Medulla oblongata (tissue), 1 donor: Measurements from ENCODE around the gene FAM25A.
"Not testable (repeated sequence)": the region's sequence is repeated elsewhere in the genome, so short reads cannot be mapped to it uniquely, and the experiment has no call there.

Experiments
- DNase-seq: peaks from one replicate; pipeline ENCODE4 v3.0.0-alpha.2; 2015; ENCODE audit errors: extremely low spot score

Gene FAM25A

DNA sequence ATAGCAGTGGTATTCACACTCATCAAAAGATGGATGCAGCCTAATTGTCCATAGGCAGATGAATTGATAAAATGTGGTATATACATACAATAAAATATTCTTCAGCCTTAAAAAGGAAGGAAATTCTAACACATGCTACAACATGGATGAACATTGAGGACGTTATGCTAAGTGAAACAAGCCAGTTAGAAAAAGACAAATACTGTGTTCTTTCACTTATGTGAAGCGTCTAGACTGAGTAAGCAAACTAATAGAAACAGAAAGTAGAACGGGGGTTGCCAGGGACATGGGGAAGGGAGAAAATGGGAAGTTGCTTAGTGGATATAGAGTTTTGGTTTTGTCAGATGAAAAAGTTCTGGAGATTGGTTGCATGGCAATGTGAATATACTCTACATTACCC, 6.6 kb upstream of the FAM25A start:
- DNase-seq = peak; percentile 3

DNA sequence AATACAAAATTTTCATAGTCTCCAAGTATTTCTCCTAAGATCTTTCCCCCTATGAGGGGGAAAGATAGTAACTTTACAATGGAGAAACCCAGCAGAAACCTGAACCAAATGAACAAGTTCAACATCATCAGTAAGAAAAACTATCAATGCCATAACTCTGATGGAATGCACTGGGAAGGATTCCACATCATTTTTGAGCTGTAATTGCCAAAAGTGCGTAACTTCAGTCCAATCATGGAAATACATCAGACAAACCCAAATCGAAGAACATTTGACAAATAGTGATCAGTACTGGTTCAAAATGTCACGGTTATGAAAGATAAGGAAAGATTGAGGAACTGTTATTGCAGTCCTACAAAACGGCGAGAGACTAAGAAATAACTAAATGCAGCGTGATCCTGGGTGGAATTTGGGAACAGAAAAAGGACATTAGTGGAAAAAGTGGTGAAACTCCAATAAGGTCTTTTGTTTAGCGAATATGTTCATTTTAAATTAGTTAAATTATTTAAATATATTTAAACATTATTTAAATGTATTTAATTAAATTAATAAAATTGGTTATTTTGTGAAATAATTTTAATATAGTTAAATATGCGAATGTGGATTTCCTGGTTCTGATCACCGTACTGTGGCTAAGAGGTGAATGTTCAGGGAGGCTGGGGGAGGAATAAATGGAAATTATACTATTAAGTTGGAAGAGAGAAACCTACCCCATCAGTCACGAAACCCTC, 4.9 kb upstream of the FAM25A start:
- DNase-seq = not testable (repeated sequence)

DNA sequence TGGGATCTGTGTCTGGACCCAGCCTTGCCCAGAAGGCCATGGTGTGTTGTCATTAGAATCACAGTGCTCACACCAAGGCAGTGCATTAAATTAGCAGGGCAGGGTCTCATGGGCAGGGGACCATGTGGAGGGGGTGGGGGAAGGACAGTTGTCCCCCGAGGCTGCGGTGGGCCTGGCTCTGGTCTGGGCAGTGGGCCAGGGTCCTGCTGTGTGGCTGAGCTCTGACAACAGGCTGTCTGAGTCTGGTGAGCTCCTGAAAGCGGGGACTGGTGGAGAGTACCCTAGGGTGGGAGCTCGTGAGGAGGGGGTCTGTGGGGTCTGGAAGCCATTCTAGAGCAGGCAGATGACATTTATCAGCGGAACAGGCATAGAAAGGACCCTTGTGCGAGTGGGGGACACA, 2.0 kb upstream of the FAM25A start:
- DNase-seq = not testable (repeated sequence)

GRCh38 chr10:87019066-87019465, 1.0 kb upstream of the FAM25A start:
- not testable (repeated sequence) for DNase-seq

GRCh38 chr10:87019504-87019903, 590 bp upstream of the FAM25A start:
- not testable (repeated sequence) for DNase-seq

- not testable (repeated sequence) for DNase-seq
These were observed 5.3 kb downstream of the FAM25A start for GRCh38 chr10:87025285-87025958.

- DNase-seq = not testable (repeated sequence)
These were observed 6.8 kb downstream of the FAM25A start for GRCh38 chr10:87026747-87027508.

DNA sequence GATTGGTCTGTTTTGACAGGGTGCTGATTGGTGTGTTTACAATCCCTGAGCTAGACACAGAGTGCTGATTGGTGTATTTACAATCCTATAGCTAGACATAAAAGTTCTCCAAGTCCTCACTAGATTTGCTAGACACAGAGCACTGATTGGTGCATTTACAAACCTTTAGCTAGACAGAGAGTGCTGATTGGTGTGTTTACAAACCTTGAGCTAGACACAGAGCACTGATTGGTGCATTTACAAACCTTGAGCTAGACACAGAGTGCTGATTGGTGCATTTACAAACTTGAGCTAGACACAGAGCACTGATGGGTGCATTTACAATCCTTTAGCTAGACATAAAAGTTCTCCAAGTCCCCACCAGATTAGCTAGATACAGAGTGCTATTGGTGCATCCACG, 10.3 kb downstream of the FAM25A start:
- DNase-seq = not testable (repeated sequence)

DNA sequence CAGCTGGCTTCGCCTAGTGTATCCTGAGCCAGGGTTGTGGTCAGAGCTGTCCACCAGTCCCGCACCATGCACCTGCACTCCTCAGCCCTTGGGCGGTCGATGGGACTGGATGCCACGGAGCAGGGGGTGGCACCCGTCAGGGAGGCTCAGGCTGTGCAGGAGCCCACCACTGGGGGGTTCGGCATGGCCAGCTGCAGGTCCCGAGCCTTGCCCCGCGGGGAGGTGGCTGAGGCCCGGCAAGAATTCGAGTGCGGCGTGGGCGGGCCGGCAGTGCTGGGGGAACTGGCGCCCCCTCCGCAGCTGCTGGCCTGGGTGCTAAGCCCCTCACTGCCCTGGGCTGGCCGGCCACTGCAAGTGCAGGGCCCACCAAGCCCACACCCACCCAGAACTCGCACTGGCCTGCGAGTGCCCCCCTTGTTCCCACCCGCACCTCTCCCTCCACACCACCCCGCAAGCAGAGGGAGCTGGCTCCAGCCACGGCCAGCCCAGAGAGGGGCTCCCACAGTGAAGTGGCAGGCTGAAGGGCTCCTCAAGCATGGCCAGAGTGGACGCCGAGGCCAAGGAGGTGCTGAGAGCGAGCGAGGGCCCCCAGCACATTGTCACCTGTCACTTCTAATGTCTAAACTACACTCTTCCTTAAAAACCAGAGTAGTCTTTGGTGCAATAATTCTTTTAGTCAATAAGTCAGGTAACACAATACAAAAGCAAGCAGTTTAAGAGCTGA, 11.0 kb downstream of the FAM25A start:
- no peak for DNase-seq

- no peak for DNase-seq
These were observed 16.5 kb downstream of the FAM25A start for GRCh38 chr10:87036623-87037022.

DNA sequence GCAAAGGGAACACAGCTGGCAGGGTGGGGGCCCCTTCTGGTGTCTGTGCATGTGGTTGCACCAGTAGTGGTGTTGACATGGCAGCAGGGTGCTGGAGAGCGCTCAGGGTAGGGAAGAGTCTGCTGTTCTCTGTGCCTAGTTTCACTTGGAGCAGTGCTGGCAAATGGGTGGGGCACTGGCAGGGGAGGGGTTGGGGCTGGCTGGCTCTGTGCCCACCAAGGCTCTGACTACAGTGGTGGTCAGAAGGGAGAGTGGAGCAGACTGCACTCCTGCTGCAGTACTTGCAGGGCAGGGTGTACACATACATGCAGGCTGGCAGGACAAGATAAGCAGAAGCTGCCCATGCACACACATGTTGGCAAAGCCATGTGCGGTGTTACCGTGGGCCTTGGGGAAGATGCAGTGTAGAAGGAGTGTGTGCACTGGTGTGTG, 18.2 kb downstream of the FAM25A start:
- no peak for DNase-seq

- no peak for DNase-seq
These were observed 18.7 kb downstream of the FAM25A start for GRCh38 chr10:87038786-87039185.

GRCh38 chr10:87043579-87043978, 23.5 kb downstream of the FAM25A start:
- not testable (repeated sequence) for DNase-seq

DNA sequence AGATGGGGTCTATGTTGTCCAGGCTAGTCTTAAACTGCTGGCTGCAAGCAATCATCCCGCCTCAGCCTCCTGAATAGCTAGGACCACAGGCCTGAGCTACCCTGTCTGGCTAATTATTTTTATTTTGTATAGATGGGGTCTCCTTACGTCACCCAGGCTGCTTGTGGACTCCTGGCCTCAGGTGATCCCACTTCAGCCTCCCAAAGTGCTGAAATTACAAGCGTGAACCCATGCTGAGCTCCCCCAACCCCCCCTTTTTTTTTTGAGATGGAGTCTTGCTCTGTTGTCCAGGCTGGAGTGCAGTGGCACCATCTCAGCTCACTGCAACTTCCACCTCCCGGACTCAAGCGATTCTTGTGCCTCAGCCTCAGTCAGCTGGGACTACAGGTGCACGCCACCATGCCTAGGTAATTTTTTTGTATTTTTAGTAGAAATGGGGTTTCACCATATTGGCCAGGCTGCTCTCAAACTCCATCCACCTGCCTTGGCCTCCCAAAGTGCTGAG, 25.4 kb downstream of the FAM25A start:
- DNase-seq = no peak

GRCh38 chr10:87053111-87053510, 33.0 kb downstream of the FAM25A start:
- peak; percentile 86 for DNase-seq

- peak; percentile 50 for DNase-seq
These were observed 33.6 kb downstream of the FAM25A start for GRCh38 chr10:87053577-87054181.

GRCh38 chr10:87054373-87055295, 34.5 kb downstream of the FAM25A start:
- peak; percentile 61 for DNase-seq

DNA sequence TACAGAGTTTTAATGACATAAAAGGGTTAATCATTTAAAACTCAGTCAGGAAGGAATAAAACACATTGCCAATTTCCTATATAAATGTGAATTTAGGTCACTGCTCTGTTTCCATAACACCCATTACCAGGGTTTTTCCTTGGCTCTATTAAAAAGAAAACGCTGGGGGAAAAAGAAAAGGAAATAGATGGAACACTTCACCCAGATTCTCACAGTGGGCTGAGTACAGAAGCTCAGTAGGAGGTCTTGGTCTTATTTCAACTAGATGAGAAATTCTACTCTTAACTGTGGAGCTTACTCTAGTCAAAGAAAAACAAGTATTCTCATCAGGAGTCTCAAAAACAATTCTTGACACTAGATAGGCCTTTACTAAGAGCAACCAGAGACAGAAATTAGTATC, 38.1 kb downstream of the FAM25A start:
- DNase-seq = peak; percentile 66

DNA sequence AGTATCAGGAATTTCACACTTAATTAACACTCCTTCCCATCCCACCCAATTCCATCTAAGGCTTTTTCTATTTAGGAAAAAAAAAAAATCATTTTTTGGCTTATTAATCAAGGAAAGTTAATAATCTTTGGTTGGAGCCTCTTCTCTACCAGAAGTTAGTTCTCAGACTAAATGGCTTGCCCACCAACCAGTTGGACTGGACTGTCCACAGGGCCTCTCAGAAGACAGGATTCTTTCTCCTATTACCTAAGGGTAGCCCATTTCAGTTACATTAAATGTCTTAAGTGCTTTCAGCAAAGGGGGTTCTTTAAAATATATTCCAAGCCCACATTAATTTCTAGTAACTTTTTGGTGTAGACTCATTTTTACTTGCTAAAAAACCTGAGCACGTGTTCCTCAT, 39.3 kb downstream of the FAM25A start:
- no peak for DNase-seq

DNA sequence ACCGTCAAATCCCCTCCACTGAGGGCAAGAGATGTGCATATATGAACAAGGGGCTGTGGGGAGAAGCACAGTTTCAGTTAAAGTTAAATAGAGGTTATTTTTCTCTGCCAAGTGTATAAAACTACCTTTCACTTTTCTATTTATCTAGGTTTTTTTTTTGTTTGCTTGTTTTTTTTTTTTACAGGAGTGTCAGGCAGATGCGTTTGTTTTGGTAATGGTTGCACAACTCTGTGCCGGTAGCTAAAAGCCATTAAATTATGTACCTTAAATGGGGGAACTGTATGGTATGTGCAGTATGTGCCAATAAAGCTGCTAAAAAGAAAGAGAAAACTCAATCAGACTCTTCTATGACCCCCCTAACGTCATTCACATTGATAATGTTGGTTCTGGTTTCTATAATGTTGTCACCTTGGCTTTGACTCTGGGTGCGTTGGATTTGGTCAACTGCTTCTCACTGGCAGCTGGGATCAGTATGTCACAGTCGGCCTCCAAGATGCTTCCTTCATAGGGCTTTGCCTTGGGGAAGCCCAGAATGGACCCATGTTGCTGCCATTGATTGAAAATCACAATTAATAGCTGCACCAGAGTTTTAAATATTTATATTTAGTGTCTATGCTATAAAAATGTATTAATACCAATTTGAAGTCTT, 40.3 kb downstream of the FAM25A start:
- DNase-seq = no peak
